Activated naive CD8-positive, alpha-beta T cell treated with anti-CD3 and anti-CD28 coated beads, Interleukin-2, amount 10 ng/mL, durations not matched to agents 7 days and 5 days (primary cell): Measurements from ENCODE around the gene SLC35A3. TPM values are rescaled to one million over a fixed set of nuclear protein-coding genes. Genes with fewer than 3 reads are reported as not detected.

Experiments
- ATAC-seq: fragments of 150-1000 bp; cut with Tn5 transposase; one replicate; pipeline ENCODE4 v1.10.0; 2021; ENCODE audit warnings: low read depth, moderate library complexity
- POLR2A ChIA-PET: fragments of 350-600 bp; sonication (Branson Sonifier 250); formaldehyde crosslinking; loops from one replicate; lab custom pipeline; 2021; ENCODE audit warnings: antibody characterized with exemption; lab: Charles Lee
- DNase-seq: peaks from one replicate; pipeline ENCODE4 v3.0.0; 2021
- H3K27ac Mint-ChIP-seq: one replicate; pipeline ENCODE4 v1.8.0; 2022; ENCODE audit warnings: mild to moderate bottlenecking, mixed read lengths
- H3K27me3 Mint-ChIP-seq: one replicate; pipeline ENCODE4 v1.8.0; 2022; ENCODE audit warnings: mild to moderate bottlenecking, moderate library complexity, mixed read lengths
- H3K36me3 Mint-ChIP-seq: one replicate; pipeline ENCODE4 v1.8.0; 2021; ENCODE audit warnings: mild to moderate bottlenecking, mixed read lengths
- H3K4me1 Mint-ChIP-seq: one replicate; pipeline ENCODE4 v1.8.0; 2021; ENCODE audit warnings: mixed read lengths
- H3K4me3 Mint-ChIP-seq: one replicate; pipeline ENCODE4 v1.8.0; 2022; ENCODE audit warnings: mild to moderate bottlenecking, moderate library complexity, mixed read lengths
- H3K9me3 Mint-ChIP-seq: one replicate; pipeline ENCODE4 v1.8.0; 2021; ENCODE audit warnings: mixed read lengths
- total RNA-seq, 2 experiments: library from RNA; stranded (reverse); gene quantifications; one replicate each; pipeline ENCODE4 v1.2.3, GENCODE V29; 2021

SLC35A3 gene
- total RNA-seq = 10 to 100 TPM; 21.5 to 23.3 TPM

- DNase-seq = peak; percentile 87
- H3K9me3 Mint-ChIP-seq = no peaks in the 10 kb centered on the region
- peak within 1 kb of the TSS; percentile 100 for H3K4me3 Mint-ChIP-seq
- POLR2A ChIA-PET = interaction anchor here (0.7 to 2.2 kb wide), 12 partner anchors 42 to 979 kb away, joined by 3 to 20 read pairs (median 4); partner anchors contain the start of genes AGL, CDC14A, DBT and FRRS1
- peak within 1 kb of the TSS; percentile 98 for H3K27ac Mint-ChIP-seq
- peaks cover 22% of the 10 kb centered on the region for H3K4me1 Mint-ChIP-seq
- no peaks in the 10 kb centered on the region for H3K27me3 Mint-ChIP-seq
- H3K36me3 Mint-ChIP-seq = peaks cover 5% of the 10 kb centered on the region
- ATAC-seq = peak; percentile 89
These were observed at the start of gene SLC35A3 for GRCh38 chr1:99969729-99970621. Gene SLC35A3, plus strand, starts transcription at chr1:99969996. Its CDS starts 23,559 bp downstream, at chr1:99993555.

- Mint-ChIP-seq H3K4me1 (no peaks in the 10 kb centered on the region), H3K9me3 (no peaks in the 10 kb centered on the region), H3K4me3 (no peak overlapping the region), H3K27ac (no peak overlapping the region), H3K36me3 (peaks cover 1% of the 10 kb centered on the region), H3K27me3 (peaks cover 11% of the 10 kb centered on the region)
- ATAC-seq (no peak), DNase-seq (no peak)
- POLR2A ChIA-PET = no interaction called here
These were observed 35.0 kb upstream of the SLC35A3 start for GRCh38 chr1:99934801-99935200.

GRCh38 chr1:99935534-99935933 is 34.3 kb upstream of the SLC35A3 start:
- POLR2A ChIA-PET = no interaction called here

GRCh38 chr1:99936071-99936470 is 33.7 kb upstream of the SLC35A3 start:
- DNase-seq (no peak), ATAC-seq (no peak)
- Mint-ChIP-seq H3K27ac (no peak overlapping the region), H3K4me1 (no peaks in the 10 kb centered on the region), H3K27me3 (peaks cover 9% of the 10 kb centered on the region), H3K9me3 (no peaks in the 10 kb centered on the region), H3K4me3 (no peak overlapping the region), H3K36me3 (peaks cover 1% of the 10 kb centered on the region)
- POLR2A ChIA-PET = no interaction called here

More at GRCh38 chr1:99935534-99935933, 34.3 kb upstream of the SLC35A3 start:
- Mint-ChIP-seq H3K4me1 (no peaks in the 10 kb centered on the region), H3K4me3 (no peak overlapping the region), H3K27me3 (peaks cover 9% of the 10 kb centered on the region), H3K27ac (no peak overlapping the region), H3K9me3 (no peaks in the 10 kb centered on the region), H3K36me3 (peaks cover 1% of the 10 kb centered on the region)
- no peak for ATAC-seq
- no peak for DNase-seq

GRCh38 chr1:99942723-99943122 is 27.1 kb upstream of the SLC35A3 start:
- Mint-ChIP-seq H3K27ac (no peak overlapping the region), H3K4me1 (no peaks in the 10 kb centered on the region), H3K9me3 (no peaks in the 10 kb centered on the region), H3K27me3 (no peaks in the 10 kb centered on the region), H3K4me3 (no peak overlapping the region), H3K36me3 (no peaks in the 10 kb centered on the region)
- DNase-seq (no peak), ATAC-seq (no peak)
- POLR2A ChIA-PET = no interaction called here

- Mint-ChIP-seq H3K27ac (no peak overlapping the region), H3K36me3 (no peaks in the 10 kb centered on the region), H3K4me1 (no peaks in the 10 kb centered on the region), H3K27me3 (no peaks in the 10 kb centered on the region), H3K4me3 (no peak overlapping the region), H3K9me3 (no peaks in the 10 kb centered on the region)
- POLR2A ChIA-PET = no interaction called here
- DNase-seq (no peak), ATAC-seq (no peak)
These were observed 26.5 kb upstream of the SLC35A3 start for GRCh38 chr1:99943223-99943794.

- POLR2A ChIA-PET = no interaction called here
- ATAC-seq = no peak
- Mint-ChIP-seq H3K4me3 (no peak overlapping the region), H3K4me1 (no peaks in the 10 kb centered on the region), H3K27me3 (no peaks in the 10 kb centered on the region), H3K9me3 (no peaks in the 10 kb centered on the region), H3K27ac (no peak overlapping the region), H3K36me3 (no peaks in the 10 kb centered on the region)
- no peak for DNase-seq
These were observed 25.6 kb upstream of the SLC35A3 start for GRCh38 chr1:99944192-99944591.

GRCh38 chr1:99945174-99945573 is 24.6 kb upstream of the SLC35A3 start:
- ATAC-seq (no peak), DNase-seq (no peak)
- H3K36me3 Mint-ChIP-seq = no peaks in the 10 kb centered on the region
- no peak overlapping the region for H3K4me3 Mint-ChIP-seq
- no peaks in the 10 kb centered on the region for H3K27me3 Mint-ChIP-seq
- H3K27ac Mint-ChIP-seq = no peak overlapping the region
- POLR2A ChIA-PET = no interaction called here
- H3K4me1 Mint-ChIP-seq = no peaks in the 10 kb centered on the region
- no peaks in the 10 kb centered on the region for H3K9me3 Mint-ChIP-seq

- ATAC-seq (no peak), DNase-seq (no peak)
- no peaks in the 10 kb centered on the region for H3K27me3 Mint-ChIP-seq
- no peaks in the 10 kb centered on the region for H3K36me3 Mint-ChIP-seq
- no peaks in the 10 kb centered on the region for H3K9me3 Mint-ChIP-seq
- H3K27ac Mint-ChIP-seq = no peak overlapping the region
- no peak overlapping the region for H3K4me3 Mint-ChIP-seq
- POLR2A ChIA-PET = interaction anchor here (0.6 kb wide), 1 partner anchor 73 kb away, joined by 3 read pairs; no protein-coding TSS in a partner anchor
- no peaks in the 10 kb centered on the region for H3K4me1 Mint-ChIP-seq
These were observed 19.3 kb upstream of the SLC35A3 start for GRCh38 chr1:99950486-99950885.

- Mint-ChIP-seq H3K4me3 (no peak overlapping the region), H3K36me3 (no peaks in the 10 kb centered on the region), H3K27me3 (no peaks in the 10 kb centered on the region), H3K27ac (no peak overlapping the region), H3K9me3 (no peaks in the 10 kb centered on the region), H3K4me1 (no peaks in the 10 kb centered on the region)
- DNase-seq (no peak), ATAC-seq (no peak)
- POLR2A ChIA-PET = no interaction called here
These were observed 17.3 kb upstream of the SLC35A3 start for GRCh38 chr1:99952522-99952921.

- H3K9me3 Mint-ChIP-seq = no peaks in the 10 kb centered on the region
- H3K4me1 Mint-ChIP-seq = no peaks in the 10 kb centered on the region
- DNase-seq (no peak), ATAC-seq (no peak)
- no peaks in the 10 kb centered on the region for H3K27me3 Mint-ChIP-seq
- no peak overlapping the region for H3K4me3 Mint-ChIP-seq
- H3K27ac Mint-ChIP-seq = no peak overlapping the region
- H3K36me3 Mint-ChIP-seq = no peaks in the 10 kb centered on the region
- POLR2A ChIA-PET = no interaction called here
These were observed 14.4 kb upstream of the SLC35A3 start for GRCh38 chr1:99955375-99955774.

GRCh38 chr1:99956755-99957154 is 13.0 kb upstream of the SLC35A3 start:
- Mint-ChIP-seq H3K4me1 (no peaks in the 10 kb centered on the region), H3K36me3 (no peaks in the 10 kb centered on the region), H3K27me3 (no peaks in the 10 kb centered on the region), H3K9me3 (no peaks in the 10 kb centered on the region), H3K4me3 (no peak overlapping the region), H3K27ac (no peak overlapping the region)
- no peak for DNase-seq
- ATAC-seq = no peak
- POLR2A ChIA-PET = no interaction called here

GRCh38 chr1:99957818-99958217 is 12.0 kb upstream of the SLC35A3 start:
- no peaks in the 10 kb centered on the region for H3K36me3 Mint-ChIP-seq
- H3K27ac Mint-ChIP-seq = no peak overlapping the region
- DNase-seq = no peak
- H3K4me1 Mint-ChIP-seq = no peaks in the 10 kb centered on the region
- POLR2A ChIA-PET = no interaction called here
- no peak overlapping the region for H3K4me3 Mint-ChIP-seq
- no peak for ATAC-seq
- no peaks in the 10 kb centered on the region for H3K27me3 Mint-ChIP-seq
- no peaks in the 10 kb centered on the region for H3K9me3 Mint-ChIP-seq
